ENCODE measurements around the gene FN3K. TPM values are rescaled to one million over a fixed set of nuclear protein-coding genes. Genes with fewer than 3 reads are reported as not detected.

Gene FN3K
- total and polyA plus RNA-seq, 2 of the 13 experiments (the other 11 are each of a cell fraction or from before 2014, with no cell fraction given): 3.5 to 12.2 TPM

DNA sequence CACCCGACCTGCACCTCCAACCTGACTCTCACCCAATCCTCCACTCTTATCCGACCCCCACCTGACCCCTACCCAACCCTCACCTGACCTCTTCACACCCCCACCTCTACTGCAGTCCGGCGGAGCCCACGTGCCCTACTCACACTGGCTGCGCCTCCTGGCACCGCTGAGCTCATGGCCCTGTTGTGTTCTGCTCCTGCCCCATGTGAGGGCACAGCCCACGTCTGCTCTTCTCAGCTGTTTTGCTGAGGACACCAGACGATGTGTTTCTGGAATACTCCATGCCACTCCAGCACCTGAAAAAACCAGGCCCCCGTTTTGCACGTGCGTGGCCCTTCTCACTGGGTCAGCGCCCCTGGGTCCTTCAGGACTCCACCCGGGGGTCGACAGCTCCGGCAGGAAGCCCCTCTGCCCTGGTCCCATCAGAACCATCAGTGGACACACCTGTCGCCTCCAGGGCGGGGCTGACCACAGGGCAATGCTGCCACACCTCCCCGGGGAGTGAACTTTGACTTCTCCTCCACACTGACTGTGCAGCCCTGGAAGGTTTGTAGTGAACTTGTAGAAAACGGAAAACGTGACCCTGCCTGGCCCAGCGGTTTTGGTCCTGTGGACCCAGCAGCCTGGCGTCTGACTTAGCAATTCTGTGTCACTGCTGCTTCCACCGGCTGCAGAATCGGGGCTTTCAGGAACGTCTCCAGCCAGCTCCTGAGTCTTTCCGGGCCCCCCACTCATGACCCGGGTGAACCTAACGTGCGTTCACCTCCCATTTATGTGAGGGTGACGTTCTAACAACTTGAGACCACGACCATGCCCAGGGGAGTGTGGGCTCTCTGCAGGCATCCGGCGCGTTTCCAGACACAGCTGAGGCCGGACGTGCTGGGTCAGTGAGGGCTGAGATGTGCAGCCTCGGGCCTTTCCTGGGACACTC, 31.2 kb upstream of the FN3K start:
- ATAC-seq: peak; percentile 68
- POLR2A ChIA-PET: interaction anchor here (0.7 to 1.0 kb wide), 2 partner anchors 8 to 13 kb away, joined by 3 read pairs; partner anchors contain the start of gene FN3KRP
- Histone ChIP-seq H3K4me2 (ENCODE audit: low read depth, low read length) (peak overlapping the region; percentile 84), H3K79me2 (ENCODE audit: insufficient read depth, low read length) (no peaks in the 10 kb centered on the region), H4K20me1 (ENCODE audit: insufficient read depth, low read length) (no peaks in the 10 kb centered on the region), H2AFZ (ENCODE audit: low read length) (no peak overlapping the region), H3K4me3 (replicated peaks in 1 of 3; ENCODE audit: insufficient read depth in 1 of 3, low read depth in 2 of 3, low read length in 3 of 3) (peak overlapping the region; percentile 26 to 60 (median 27)), H3K27ac (ENCODE audit: extremely low read length, insufficient read depth, low read length) (no peak overlapping the region), H3K27me3 (ENCODE audit: control insufficient read depth in 1 of 2, insufficient read depth in 2 of 2, low read length in 2 of 2) (peaks cover 0 to 22% of the 10 kb centered on the region in 2 experiments; a peak in 2 of 5 replicates), H3K9me3 (ENCODE audit: low read length) (no peaks in the 10 kb centered on the region), H3K4me1 (ENCODE audit: insufficient read depth, low read length) (peaks cover 63% of the 10 kb centered on the region), H3K9ac (ENCODE audit: insufficient read depth, low read depth, low read length) (no peak overlapping the region), H3K36me3 (replicated peaks in 1 of 2; ENCODE audit: control insufficient read depth in 1 of 2, insufficient read depth in 2 of 2, low read length in 2 of 2) (no peaks in the 10 kb centered on the region)
- no TSS peak for BruUV-seq (replicated peaks)
- FAIRE-seq: peak; percentile 91
- peak; percentile 69 for DNase-seq (ENCODE audit: low spot score)
- in situ Hi-C loops (cut with HindIII; ENCODE audit: extremely low pct_ligation_motif_present, low pct_unique_long_range_greater_than_20kb) (no loop called here), intact Hi-C loops (cut with micrococcal nuclease; ENCODE audit: unreplicated experiment) (loop anchor here (1.0 kb wide), 1 partner anchor 34 kb away; no protein-coding TSS in a partner anchor)
- WGBS (ENCODE audit: low lambda C conversion rate): 8% methylated on average over 30 of the region's 38 CpGs
- CTCF ChIA-PET (ENCODE audit: low intra/inter-chr PET ratio, low total read pairs): no interaction called here
- TF ChIP-seq SSRP1 (CRISPR knock-in tag; IDR thresholded peaks at IDR 0.05): no peak
- TF ChIP-seq AKAP8 (CRISPR knock-in tag; IDR thresholded peaks at IDR 0.05): no peak
- peak; percentile 53; the same call in 1 of the 2 replicates for TF ChIP-seq ZNF891 (CRISPR knock-in tag; IDR thresholded peaks at IDR 0.05)
- 0 out of 2 replicates have a peak, but pooled peaks have one; percentile 22 for TF ChIP-seq SOX5 (CRISPR knock-in tag; IDR thresholded peaks at IDR 0.05; ENCODE audit: borderline replicate concordance)
- TF ChIP-seq ZNF713 (CRISPR knock-in tag; IDR thresholded peaks at IDR 0.05): no peak
- TF ChIP-seq MIER3 (CRISPR knock-in tag; IDR thresholded peaks at IDR 0.05; ENCODE audit: borderline replicate concordance): no peak
- TF ChIP-seq, protein P1, sequence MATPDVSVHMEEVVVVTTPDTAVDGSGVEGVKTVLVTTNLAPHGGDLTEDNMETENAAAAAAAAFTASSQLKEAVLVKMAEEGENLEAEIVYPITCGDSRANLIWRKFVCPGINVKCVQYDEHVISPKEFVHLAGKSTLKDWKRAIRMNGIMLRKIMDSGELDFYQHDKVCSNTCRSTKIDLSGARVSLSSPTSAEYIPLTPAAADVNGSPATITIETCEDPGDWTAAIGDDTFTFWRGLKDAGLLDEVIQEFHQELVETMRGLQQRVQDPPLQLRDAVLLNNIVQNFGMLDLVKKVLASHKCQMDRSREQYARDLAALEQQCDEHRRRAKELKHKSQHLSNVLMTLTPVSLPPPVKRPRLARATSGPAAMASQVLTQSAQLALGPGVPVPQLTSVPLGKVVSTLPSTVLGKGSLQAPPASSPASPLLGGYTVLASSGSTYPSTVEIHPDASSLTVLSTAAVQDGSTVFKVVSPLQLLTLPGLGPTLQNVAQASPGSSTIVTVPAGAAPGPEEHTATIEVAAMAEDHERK (CRISPR knock-in tag; IDR thresholded peaks at IDR 0.05; ENCODE audit: low read depth): no peak
- no peak for TF ChIP-seq MTF2 (CRISPR knock-in tag; IDR thresholded peaks at IDR 0.05; ENCODE audit: borderline replicate concordance)
- TF ChIP-seq, protein P2, sequence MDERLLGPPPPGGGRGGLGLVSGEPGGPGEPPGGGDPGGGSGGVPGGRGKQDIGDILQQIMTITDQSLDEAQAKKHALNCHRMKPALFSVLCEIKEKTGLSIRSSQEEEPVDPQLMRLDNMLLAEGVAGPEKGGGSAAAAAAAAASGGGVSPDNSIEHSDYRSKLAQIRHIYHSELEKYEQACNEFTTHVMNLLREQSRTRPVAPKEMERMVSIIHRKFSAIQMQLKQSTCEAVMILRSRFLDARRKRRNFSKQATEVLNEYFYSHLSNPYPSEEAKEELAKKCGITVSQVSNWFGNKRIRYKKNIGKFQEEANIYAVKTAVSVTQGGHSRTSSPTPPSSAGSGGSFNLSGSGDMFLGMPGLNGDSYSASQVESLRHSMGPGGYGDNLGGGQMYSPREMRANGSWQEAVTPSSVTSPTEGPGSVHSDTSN (CRISPR knock-in tag; IDR thresholded peaks at IDR 0.05): no peak
- TF ChIP-seq, protein P3, sequence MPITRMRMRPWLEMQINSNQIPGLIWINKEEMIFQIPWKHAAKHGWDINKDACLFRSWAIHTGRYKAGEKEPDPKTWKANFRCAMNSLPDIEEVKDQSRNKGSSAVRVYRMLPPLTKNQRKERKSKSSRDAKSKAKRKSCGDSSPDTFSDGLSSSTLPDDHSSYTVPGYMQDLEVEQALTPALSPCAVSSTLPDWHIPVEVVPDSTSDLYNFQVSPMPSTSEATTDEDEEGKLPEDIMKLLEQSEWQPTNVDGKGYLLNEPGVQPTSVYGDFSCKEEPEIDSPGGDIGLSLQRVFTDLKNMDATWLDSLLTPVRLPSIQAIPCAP (CRISPR knock-in tag; IDR thresholded peaks at IDR 0.05; ENCODE audit: low read depth): no peak
- TF ChIP-seq DNMT1 (CRISPR knock-in tag; IDR thresholded peaks at IDR 0.05): no peak
- no peak for TF ChIP-seq FOXC1 (CRISPR knock-in tag; IDR thresholded peaks at IDR 0.05; ENCODE audit: borderline replicate concordance)
- TF ChIP-seq MYNN (CRISPR knock-in tag; IDR thresholded peaks at IDR 0.05; ENCODE audit: low read depth): no peak
- TF ChIP-seq, protein P4, sequence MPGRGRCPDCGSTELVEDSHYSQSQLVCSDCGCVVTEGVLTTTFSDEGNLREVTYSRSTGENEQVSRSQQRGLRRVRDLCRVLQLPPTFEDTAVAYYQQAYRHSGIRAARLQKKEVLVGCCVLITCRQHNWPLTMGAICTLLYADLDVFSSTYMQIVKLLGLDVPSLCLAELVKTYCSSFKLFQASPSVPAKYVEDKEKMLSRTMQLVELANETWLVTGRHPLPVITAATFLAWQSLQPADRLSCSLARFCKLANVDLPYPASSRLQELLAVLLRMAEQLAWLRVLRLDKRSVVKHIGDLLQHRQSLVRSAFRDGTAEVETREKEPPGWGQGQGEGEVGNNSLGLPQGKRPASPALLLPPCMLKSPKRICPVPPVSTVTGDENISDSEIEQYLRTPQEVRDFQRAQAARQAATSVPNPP (CRISPR knock-in tag; IDR thresholded peaks at IDR 0.05): no peak
- TF ChIP-seq NR2F1 (CRISPR knock-in tag; IDR thresholded peaks at IDR 0.05): peak; percentile 25 to 43; a peak in 2 of 4 replicates
- no peak for TF ChIP-seq ZNF34 (CRISPR knock-in tag; IDR thresholded peaks at IDR 0.05; ENCODE audit: borderline replicate concordance)
- no peak for TF ChIP-seq ZNF775 (CRISPR knock-in tag; IDR thresholded peaks at IDR 0.05; ENCODE audit: borderline replicate concordance)
- no peak for TF ChIP-seq SP2 (CRISPR knock-in tag; IDR thresholded peaks at IDR 0.05)
- TF ChIP-seq ZSCAN29 (CRISPR knock-in tag; conservative IDR thresholded peaks at IDR 0.05): no peak
